Liver (tissue), 9 donors: ENCODE data around the gene WDR86. TPM values are rescaled to one million over a fixed set of nuclear protein-coding genes. Genes with fewer than 3 reads are reported as not detected.

ENCODE experiments used
- DNase-seq: peaks from one replicate; pipeline ENCODE4 v3.0.0-alpha.2; 2017; ENCODE audit warnings: low spot score
- H3K27ac ChIP-seq, 2 donors: one replicate each; pipeline ENCODE4 v1.7.0; 2013; ENCODE audit warnings: inconsistent platforms in 2 of 2, low read length in 2 of 2, control low read depth in 1 of 2, low read depth in 1 of 2, mild to moderate bottlenecking in 1 of 2
- H3K27me3 ChIP-seq, 4 donors: one replicate each; pipeline versions ENCODE4 v1.6.1 to v1.7.0; 2013; ENCODE audit warnings: low read length in 3 of 4, inconsistent platforms in 1 of 4, mild to moderate bottlenecking in 1 of 4, moderate library complexity in 1 of 4; ENCODE audit not compliant: control insufficient read depth in 4 of 4, insufficient read depth in 4 of 4
- H3K36me3 ChIP-seq, 4 donors: one replicate each; pipeline versions ENCODE4 v1.6.1 to v1.7.0; 2013; ENCODE audit warnings: low read length in 3 of 4, mild to moderate bottlenecking in 3 of 4, low read depth in 1 of 4, moderate library complexity in 1 of 4; ENCODE audit not compliant: control insufficient read depth in 4 of 4, insufficient read depth in 3 of 4
- H3K4me1 ChIP-seq, 4 donors: one replicate each; pipeline versions ENCODE4 v1.6.1 to v1.7.0; 2013; ENCODE audit warnings: low read length in 3 of 4, mild to moderate bottlenecking in 3 of 4, moderate library complexity in 1 of 4; ENCODE audit not compliant: control insufficient read depth in 4 of 4, insufficient read depth in 4 of 4
- H3K4me3 ChIP-seq, 3 donors: one replicate each; pipeline versions ENCODE4 v1.6.1 to v1.7.0; 2013; ENCODE audit warnings: low read length in 3 of 3, control low read depth in 1 of 3, low read depth in 1 of 3, mild to moderate bottlenecking in 1 of 3
- H3K9ac ChIP-seq, 2 donors: one replicate each; pipeline ENCODE4 v1.7.0; 2013; ENCODE audit warnings: low read length in 2 of 2, mild to moderate bottlenecking in 2 of 2, moderate library complexity in 2 of 2, control low read depth in 1 of 2, low read depth in 1 of 2
- H3K9me3 ChIP-seq, 4 donors: one replicate each; pipeline versions ENCODE4 v1.6.1 to v1.7.0; 2013; ENCODE audit warnings: low read length in 3 of 4; ENCODE audit not compliant: control insufficient read depth in 4 of 4
- CTCF ChIP-seq: fragments of 150-350 bp; IDR thresholded peaks from 2 replicates; pipeline ENCODE4 v1.5.1; 2017; ENCODE audit warnings: improper control_type of control experiment, low read depth, low read length; ENCODE audit not compliant: missing input control
- EGR1 ChIP-seq, 2 donors: IDR thresholded peaks; 2 replicates each; pipeline ENCODE4 v1.6.1; 2016 to 2018; ENCODE audit warnings: antibody characterized with exemption in 2 of 2, low read depth in 2 of 2
- FOXA1 ChIP-seq: IDR thresholded peaks from 2 replicates; pipeline ENCODE4 v1.6.1; 2016; ENCODE audit warnings: antibody characterized with exemption
- FOXA2 ChIP-seq: IDR thresholded peaks from 2 replicates; pipeline ENCODE4 v1.6.1; 2016; ENCODE audit warnings: antibody characterized with exemption
- GABPA ChIP-seq, 2 donors: IDR thresholded peaks in 1 of 2; conservative IDR thresholded peaks in 1 of 2; 2 replicates each; pipeline ENCODE4 v1.6.1; 2016; ENCODE audit warnings: antibody characterized with exemption in 2 of 2, mild to moderate bottlenecking in 1 of 2, moderate library complexity in 1 of 2
- HNF4G ChIP-seq: IDR thresholded peaks from 2 replicates; pipeline ENCODE4 v1.6.1; 2016; ENCODE audit warnings: antibody characterized with exemption
- JUND ChIP-seq, 2 donors: IDR thresholded peaks; 2 replicates each; pipeline ENCODE4 v1.6.1; 2016; ENCODE audit warnings: antibody characterized with exemption in 2 of 2
- MAX ChIP-seq: IDR thresholded peaks from 2 replicates; pipeline ENCODE4 v1.6.1; 2016; ENCODE audit warnings: antibody characterized with exemption
- NR2F2 ChIP-seq: IDR thresholded peaks from 2 replicates; pipeline ENCODE4 v1.6.1; 2016; ENCODE audit warnings: antibody characterized with exemption
- RAD21 ChIP-seq, 2 donors: IDR thresholded peaks; 2 replicates each; pipeline ENCODE4 v1.6.1; 2016; ENCODE audit warnings: antibody characterized with exemption in 2 of 2, mild to moderate bottlenecking in 2 of 2
- REST ChIP-seq: IDR thresholded peaks from 2 replicates; pipeline ENCODE4 v1.6.1; 2016; ENCODE audit warnings: antibody characterized with exemption, mild to moderate bottlenecking
- TAF1 ChIP-seq: conservative IDR thresholded peaks from 2 replicates; pipeline ENCODE4 v1.6.1; 2016; ENCODE audit warnings: antibody characterized with exemption, mild to moderate bottlenecking
- YY1 ChIP-seq: IDR thresholded peaks from 2 replicates; pipeline ENCODE4 v1.6.1; 2016; ENCODE audit warnings: antibody characterized with exemption, mild to moderate bottlenecking
- ZBTB33 ChIP-seq: IDR thresholded peaks from 2 replicates; pipeline ENCODE4 v1.6.1; 2016; ENCODE audit warnings: antibody characterized with exemption
- WGBS: extraction: QIAGEN DNeasy Blood & Tissue Kit; methylation state at CpG from one replicate; pipeline ENCODE4 v1.1.7; 2013; 5-methylcytosine and 5-hydroxymethylcytosine counted together
- polyA plus RNA-seq, 2 donors: library from polyadenylated mRNA; stranded (reverse) in 1 of 2; unstranded in 1 of 2; fragments of 200-250 nt in 1 of 2; fragments of >200 nt in 1 of 2; fragmentation: Nextera tagmentation in 1 of 2; extraction: Ambion mirVana in 1 of 2; gene quantifications; one replicate each; pipeline versions ENCODE4 v1.2.1 to v1.2.3, GENCODE V29; 2013 to 2015
- total RNA-seq, 2 donors: library from RNA; depleted of rRNA; stranded (reverse); fragments of >200 nt; gene quantifications; one replicate each; pipeline ENCODE4 v1.2.3, GENCODE V29; 2014
- donor health status: healthy.
- donor health status: healthy.
- donor health status: healthy.
- donor health status: healthy.
- donor health status: healthy.

The WDR86 gene
- total and polyA plus RNA-seq, 4 donors: 0.35 to 4.9 (median 0.77) TPM

GRCh38 chr7:151398446-151399304 is 11.2 kb downstream of the WDR86 start:
- no peak for DNase-seq
- 93% methylated on average over 19 of the region's 19 CpGs for WGBS
- no peaks in the 10 kb centered on the region for H3K36me3 ChIP-seq
- no peak for TF ChIP-seq YY1
- no peak for TF ChIP-seq RAD21 (IDR thresholded peaks at IDR 0.05)
- TF ChIP-seq EGR1 (IDR thresholded peaks at IDR 0.05; ENCODE audit: low read depth in 2 of 2): no peak
- TF ChIP-seq CTCF: no peak
- TF ChIP-seq NR2F2: no peak
- TF ChIP-seq HNF4G: no peak
- no peak for TF ChIP-seq TAF1
- TF ChIP-seq JUND (IDR thresholded peaks at IDR 0.05): no peak
- H3K27ac ChIP-seq: no peak overlapping the region
- H3K4me3 ChIP-seq: no peak overlapping the region
- H3K9me3 ChIP-seq: no peaks in the 10 kb centered on the region
- H3K4me1 ChIP-seq: peaks cover 1 to 4% (median 2%) of the 10 kb centered on the region in 4 donors
- no peaks in the 10 kb centered on the region for H3K27me3 ChIP-seq
- no peak overlapping the region for H3K9ac ChIP-seq

- no peak overlapping the region for H3K9ac ChIP-seq
- H3K4me3 ChIP-seq: no peak overlapping the region
- H3K27me3 ChIP-seq: peaks cover 0 to 2% (median 0%) of the 10 kb centered on the region in 4 donors
- DNase-seq: no peak
- TF ChIP-seq GABPA (IDR thresholded peaks at IDR 0.05 in 1 of 2, conservative IDR thresholded peaks at IDR 0.05 in 1 of 2) (no peak), ZBTB33 (no peak), REST (no peak), TAF1 (no peak), MAX (no peak), YY1 (no peak), FOXA1 (no peak), EGR1 (IDR thresholded peaks at IDR 0.05; ENCODE audit: low read depth in 2 of 2) (no peak), RAD21 (IDR thresholded peaks at IDR 0.05) (no peak), HNF4G (no peak), NR2F2 (no peak), FOXA2 (no peak)
- no peaks in the 10 kb centered on the region for H3K9me3 ChIP-seq
- H3K27ac ChIP-seq: no peak overlapping the region
- no peaks in the 10 kb centered on the region for H3K4me1 ChIP-seq
- H3K36me3 ChIP-seq: no peaks in the 10 kb centered on the region
- 90% methylated on average over 13 of the region's 13 CpGs for WGBS
Measured at GRCh38 chr7:151397026-151397425, 12.8 kb downstream of the WDR86 start.
